ENCODE results near the gene TPCN1. TPM values are rescaled to one million over a fixed set of nuclear protein-coding genes. Genes with fewer than 3 reads are reported as not detected.

The TPCN1 gene
- total RNA-seq, 1 experiment from 2014 or later: 43.0 TPM

- no peak for DNase-seq (ENCODE audit: unreplicated experiment)
- Mint-ChIP-seq H3K9me3 (ENCODE audit: unreplicated experiment) (no peaks in the 10 kb centered on the region), H3K36me3 (ENCODE audit: insufficient read depth, unreplicated experiment) (peaks cover 45% of the 10 kb centered on the region), H3K4me3 (ENCODE audit: unreplicated experiment) (no peak overlapping the region), H3K27me3 (ENCODE audit: insufficient read depth, unreplicated experiment) (no peaks in the 10 kb centered on the region), H3K27ac (ENCODE audit: low read depth, unreplicated experiment) (peak overlapping the region; percentile 95), H3K4me1 (ENCODE audit: insufficient read depth, unreplicated experiment) (peaks cover 50% of the 10 kb centered on the region)
- BruUV-seq (replicated peaks): no TSS peak
- intact Hi-C loops (cut with micrococcal nuclease): no loop called here
- CTCF ChIA-PET: interaction anchor here (1.2 kb wide), 2 partner anchors 10 to 54 kb away, joined by 3 read pairs; no protein-coding TSS in a partner anchor
- TF ChIP-seq CTCF (IDR thresholded peaks at IDR 0.05; ENCODE audit: unreplicated experiment): no peak
- POLR2A ChIA-PET: interaction anchor here (0.9 to 14.2 kb wide), 3 partner anchors 14 to 55 kb away, joined by 3 to 237 read pairs (median 17); partner anchors contain the start of genes DDX54, RITA1 and TPCN1
Measured at GRCh38 chr12:113240395-113240794, 19.1 kb downstream of the TPCN1 start.

GRCh38 chr12:113241191-113242025, 20.1 kb downstream of the TPCN1 start:
- no peak for TF ChIP-seq CTCF (IDR thresholded peaks at IDR 0.05; ENCODE audit: unreplicated experiment)
- H3K27me3 Mint-ChIP-seq (ENCODE audit: insufficient read depth, unreplicated experiment): no peaks in the 10 kb centered on the region
- no peaks in the 10 kb centered on the region for H3K9me3 Mint-ChIP-seq (ENCODE audit: unreplicated experiment)
- CTCF ChIA-PET: interaction anchor here (0.5 to 1.2 kb wide), 3 partner anchors 18 to 117 kb away, joined by 3 read pairs; no protein-coding TSS in a partner anchor
- intact Hi-C loops (cut with micrococcal nuclease): loop anchor here (1.0 kb wide), 1 partner anchor 20 kb away; the partner anchor contains the start of gene TPCN1
- POLR2A ChIA-PET: interaction anchor here (0.7 to 14.2 kb wide), 8 partner anchors 13 to 58 kb away, joined by 3 to 237 read pairs (median 3); partner anchors contain the start of genes DDX54, RITA1 and TPCN1
- H3K4me1 Mint-ChIP-seq (ENCODE audit: insufficient read depth, unreplicated experiment): peaks cover 59% of the 10 kb centered on the region
- H3K36me3 Mint-ChIP-seq (ENCODE audit: insufficient read depth, unreplicated experiment): peaks cover 49% of the 10 kb centered on the region
- DNase-seq (ENCODE audit: unreplicated experiment): peak; percentile 92
- peak overlapping the region; percentile 56 for H3K4me3 Mint-ChIP-seq (ENCODE audit: unreplicated experiment)
- TSS peak; percentile 28 for BruUV-seq (replicated peaks)
- H3K27ac Mint-ChIP-seq (ENCODE audit: low read depth, unreplicated experiment): peak overlapping the region; percentile 95

GRCh38 chr12:113242026-113242418, 20.8 kb downstream of the TPCN1 start:
- Mint-ChIP-seq H3K9me3 (ENCODE audit: unreplicated experiment) (no peaks in the 10 kb centered on the region), H3K27ac (ENCODE audit: low read depth, unreplicated experiment) (peak overlapping the region; percentile 95), H3K36me3 (ENCODE audit: insufficient read depth, unreplicated experiment) (peaks cover 48% of the 10 kb centered on the region), H3K27me3 (ENCODE audit: insufficient read depth, unreplicated experiment) (no peaks in the 10 kb centered on the region), H3K4me1 (ENCODE audit: insufficient read depth, unreplicated experiment) (peaks cover 63% of the 10 kb centered on the region), H3K4me3 (ENCODE audit: unreplicated experiment) (peak overlapping the region; percentile 56)
- no peak for TF ChIP-seq CTCF (IDR thresholded peaks at IDR 0.05; ENCODE audit: unreplicated experiment)
- POLR2A ChIA-PET: interaction anchor here (0.7 to 14.2 kb wide), 9 partner anchors 13 to 1440 kb away, joined by 3 to 237 read pairs (median 3); partner anchors contain the start of genes DDX54, RITA1 and TPCN1
- peak; percentile 95 for DNase-seq (ENCODE audit: unreplicated experiment)
- TSS peak; percentile 32 for BruUV-seq (replicated peaks)
- CTCF ChIA-PET: no interaction called here
- intact Hi-C loops (cut with micrococcal nuclease): no loop called here

- ChIA-PET CTCF (no interaction called here), POLR2A (interaction anchor here (0.7 to 14.2 kb wide), 7 partner anchors 12 to 1440 kb away, joined by 3 to 237 read pairs (median 3); partner anchors contain the start of genes DDX54, RITA1 and TPCN1)
- DNase-seq (ENCODE audit: unreplicated experiment): no peak
- Mint-ChIP-seq H3K4me1 (ENCODE audit: insufficient read depth, unreplicated experiment) (peaks cover 63% of the 10 kb centered on the region), H3K4me3 (ENCODE audit: unreplicated experiment) (peak overlapping the region; percentile 56), H3K9me3 (ENCODE audit: unreplicated experiment) (no peaks in the 10 kb centered on the region), H3K36me3 (ENCODE audit: insufficient read depth, unreplicated experiment) (peaks cover 42% of the 10 kb centered on the region), H3K27me3 (ENCODE audit: insufficient read depth, unreplicated experiment) (no peaks in the 10 kb centered on the region), H3K27ac (ENCODE audit: low read depth, unreplicated experiment) (peak overlapping the region; percentile 95)
- intact Hi-C loops (cut with micrococcal nuclease): no loop called here
- TF ChIP-seq CTCF (IDR thresholded peaks at IDR 0.05; ENCODE audit: unreplicated experiment): no peak
- BruUV-seq (replicated peaks): no TSS peak
Measured at GRCh38 chr12:113242560-113242959, 21.3 kb downstream of the TPCN1 start.
